Immature natural killer cell (primary cell): Measurements from ENCODE around the gene SDHA. TPM values are rescaled to one million over a fixed set of nuclear protein-coding genes. Genes with fewer than 3 reads are reported as not detected.
"Not testable (repeated sequence)": the region's sequence is repeated elsewhere in the genome, so short reads cannot be mapped to it uniquely, and the experiment has no call there.

Source experiments
- DNase-seq, 3 donors: peaks; one replicate each; pipeline ENCODE4 v3.0.0; 2022; ENCODE audit warnings: mixed read lengths in 1 of 3
- H3K27ac Mint-ChIP-seq, 6 donors: one replicate each; pipeline ENCODE4 v1.8.0; 2020; ENCODE audit warnings: mixed read lengths in 6 of 6, mild to moderate bottlenecking in 5 of 6, inconsistent platforms in 4 of 6, moderate library complexity in 3 of 6
- H3K27me3 Mint-ChIP-seq, 3 donors: one replicate each; pipeline ENCODE4 v1.8.0; 2020 to 2021; ENCODE audit warnings: low read depth in 3 of 3, mild to moderate bottlenecking in 3 of 3, mixed read lengths in 3 of 3, moderate library complexity in 3 of 3, inconsistent platforms in 1 of 3
- H3K36me3 Mint-ChIP-seq, 3 donors: one replicate each; pipeline ENCODE4 v1.8.0; 2020; ENCODE audit warnings: mixed read lengths in 3 of 3, inconsistent platforms in 2 of 3, mild to moderate bottlenecking in 2 of 3
- H3K4me1 Mint-ChIP-seq, 2 donors: one replicate each; pipeline ENCODE4 v1.8.0; 2020; ENCODE audit warnings: inconsistent platforms in 2 of 2, mild to moderate bottlenecking in 2 of 2, mixed read lengths in 2 of 2, moderate library complexity in 1 of 2
- H3K4me3 Mint-ChIP-seq, 5 donors: one replicate each; pipeline ENCODE4 v1.8.0; 2020; ENCODE audit warnings: mild to moderate bottlenecking in 5 of 5, mixed read lengths in 5 of 5, inconsistent platforms in 3 of 5, moderate library complexity in 3 of 5
- H3K9me3 Mint-ChIP-seq, 6 donors: one replicate each; pipeline ENCODE4 v1.8.0; 2020; ENCODE audit warnings: mild to moderate bottlenecking in 6 of 6, mixed read lengths in 6 of 6, inconsistent platforms in 4 of 6, moderate library complexity in 3 of 6
- polyA plus RNA-seq, 3 donors: library from polyadenylated mRNA; unstranded; fragments of 300-500 nt; fragmentation: Illumina TruSeq; gene quantifications; one replicate each; pipeline ENCODE4 v1.2.3, GENCODE V29; 2021

SDHA gene
- polyA plus RNA-seq, 3 donors from 2014 or later: 140 to 224 (median 208) TPM

DNA sequence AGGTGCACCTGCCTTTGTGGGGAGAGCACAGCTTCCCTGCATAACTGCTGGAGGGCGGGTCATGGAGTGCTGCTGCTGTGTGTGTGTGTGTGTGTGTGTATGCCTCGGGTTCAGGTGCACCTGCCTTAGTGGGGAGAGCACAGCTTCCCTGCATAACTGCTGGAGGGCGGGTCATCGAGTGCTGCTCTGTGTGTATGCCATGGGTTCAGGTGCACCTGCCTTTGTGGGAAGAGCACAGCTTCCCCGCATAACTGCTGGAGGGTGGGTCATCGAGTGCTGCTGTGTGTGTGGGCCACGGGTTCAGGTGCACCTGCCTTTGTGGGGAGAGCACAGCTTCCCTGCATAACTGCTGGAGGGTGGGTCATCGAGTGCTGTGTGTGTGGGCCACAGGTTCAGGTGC, 84.3 kb downstream of the SDHA start:
- H3K27ac Mint-ChIP-seq, H3K27me3 Mint-ChIP-seq, H3K4me3 Mint-ChIP-seq, DNase-seq, H3K9me3 Mint-ChIP-seq, H3K36me3 Mint-ChIP-seq: not testable (repeated sequence)
- peaks cover 23 to 34% of the 10 kb centered on the region in 2 donors for H3K4me1 Mint-ChIP-seq

DNA sequence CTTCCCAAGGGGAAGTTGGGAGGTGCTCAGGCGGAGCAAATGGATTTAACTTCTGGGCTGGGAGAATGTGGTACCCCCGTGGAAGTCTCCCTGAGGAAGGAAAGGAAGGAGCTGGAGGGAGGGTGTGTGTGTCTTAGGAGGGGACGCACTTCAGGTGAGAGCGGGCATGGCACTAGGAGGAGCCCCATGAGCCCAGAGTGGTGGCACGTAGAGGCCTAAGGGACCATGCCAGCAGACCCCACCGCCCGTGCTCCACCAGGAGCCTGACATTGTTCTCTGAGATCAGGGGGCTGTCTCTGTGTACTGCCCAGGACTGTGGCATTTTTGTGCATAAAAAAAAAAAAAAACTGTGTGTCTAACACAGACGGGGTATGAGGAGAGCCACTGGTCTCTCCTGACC, 84.8 kb downstream of the SDHA start:
- Mint-ChIP-seq H3K4me3 (no peak overlapping the region), H3K9me3 (no peaks in the 10 kb centered on the region), H3K4me1 (peaks cover 17 to 29% of the 10 kb centered on the region in 2 donors), H3K27ac (no peak overlapping the region), H3K36me3 (peaks cover 0 to 9% (median 0%) of the 10 kb centered on the region in 3 donors), H3K27me3 (no peaks in the 10 kb centered on the region)
- no peak for DNase-seq

DNA sequence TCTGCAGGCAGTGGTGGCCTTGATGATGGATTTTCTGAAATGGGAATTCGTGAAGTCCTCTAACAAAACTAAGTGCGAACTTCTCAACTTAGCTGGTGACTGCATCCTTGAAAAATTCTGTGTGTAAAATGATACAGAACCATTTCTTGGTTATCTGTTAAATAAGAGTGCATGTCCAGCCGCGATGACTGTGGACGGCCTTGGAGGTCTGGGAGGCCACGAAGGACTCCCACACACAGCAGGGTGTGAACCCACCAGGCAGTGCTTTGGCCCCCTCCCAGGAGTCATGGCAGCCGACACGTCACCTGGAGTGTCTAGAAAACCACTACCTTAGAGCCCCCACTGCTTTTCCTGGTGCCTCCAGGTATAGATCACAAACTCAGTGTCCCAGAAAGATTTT, 85.6 kb downstream of the SDHA start:
- not testable (repeated sequence) for H3K9me3 Mint-ChIP-seq, H3K36me3 Mint-ChIP-seq, DNase-seq, H3K4me3 Mint-ChIP-seq, H3K27me3 Mint-ChIP-seq, H3K27ac Mint-ChIP-seq
- H3K4me1 Mint-ChIP-seq: peaks cover 16 to 28% of the 10 kb centered on the region in 2 donors

DNA sequence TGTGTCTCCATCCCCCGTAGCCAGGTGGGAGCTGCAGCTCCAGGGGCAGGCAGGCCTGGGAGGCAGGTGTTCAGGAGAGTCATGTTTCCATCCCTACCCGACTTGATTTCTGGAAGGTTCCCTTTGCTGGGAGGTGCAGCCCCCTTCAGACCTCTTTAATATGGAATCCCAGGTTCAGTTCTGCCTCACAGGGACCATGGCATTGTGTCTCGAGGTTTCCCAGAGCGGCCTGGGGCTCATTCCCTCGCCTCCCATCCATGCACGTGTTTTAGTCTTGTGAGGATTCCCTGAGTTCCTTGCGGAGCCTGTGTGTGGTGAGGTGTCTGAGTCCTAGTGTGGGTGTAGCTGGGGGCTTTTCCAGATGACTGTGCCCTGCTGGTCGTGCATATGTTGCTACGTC, 86.9 kb downstream of the SDHA start:
- Mint-ChIP-seq H3K27me3 (no peaks in the 10 kb centered on the region), H3K4me1 (peaks cover 15 to 28% of the 10 kb centered on the region in 2 donors), H3K4me3 (no peak overlapping the region), H3K27ac (no peak overlapping the region), H3K36me3 (peaks cover 0 to 9% (median 0%) of the 10 kb centered on the region in 3 donors), H3K9me3 (no peaks in the 10 kb centered on the region)
- DNase-seq: no peak

DNA sequence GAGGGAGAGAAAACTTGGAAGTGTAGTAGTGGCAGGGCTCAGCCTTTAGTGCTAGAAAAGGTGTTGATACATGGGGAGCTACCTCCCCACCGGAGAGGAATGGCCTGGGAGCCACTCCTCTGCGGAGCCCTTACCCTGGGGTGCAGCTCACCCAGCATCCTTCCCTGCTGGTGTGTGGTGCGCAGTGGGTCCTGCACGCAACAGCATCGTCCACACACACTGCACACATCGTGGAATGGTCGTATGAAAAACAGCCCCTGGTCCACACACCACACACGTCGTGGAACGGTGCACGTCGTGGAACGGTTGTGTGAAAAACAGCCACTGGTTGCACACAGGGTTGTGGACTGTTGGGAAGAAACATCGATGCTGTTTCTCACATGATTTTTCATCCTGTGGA, 87.3 kb downstream of the SDHA start:
- H3K27me3 Mint-ChIP-seq: no peaks in the 10 kb centered on the region
- H3K27ac Mint-ChIP-seq: no peak overlapping the region
- peaks cover 15 to 28% of the 10 kb centered on the region in 2 donors for H3K4me1 Mint-ChIP-seq
- no peak overlapping the region for H3K4me3 Mint-ChIP-seq
- H3K36me3 Mint-ChIP-seq: peaks cover 0 to 9% (median 0%) of the 10 kb centered on the region in 3 donors
- H3K9me3 Mint-ChIP-seq: no peaks in the 10 kb centered on the region
- DNase-seq: no peak

DNA sequence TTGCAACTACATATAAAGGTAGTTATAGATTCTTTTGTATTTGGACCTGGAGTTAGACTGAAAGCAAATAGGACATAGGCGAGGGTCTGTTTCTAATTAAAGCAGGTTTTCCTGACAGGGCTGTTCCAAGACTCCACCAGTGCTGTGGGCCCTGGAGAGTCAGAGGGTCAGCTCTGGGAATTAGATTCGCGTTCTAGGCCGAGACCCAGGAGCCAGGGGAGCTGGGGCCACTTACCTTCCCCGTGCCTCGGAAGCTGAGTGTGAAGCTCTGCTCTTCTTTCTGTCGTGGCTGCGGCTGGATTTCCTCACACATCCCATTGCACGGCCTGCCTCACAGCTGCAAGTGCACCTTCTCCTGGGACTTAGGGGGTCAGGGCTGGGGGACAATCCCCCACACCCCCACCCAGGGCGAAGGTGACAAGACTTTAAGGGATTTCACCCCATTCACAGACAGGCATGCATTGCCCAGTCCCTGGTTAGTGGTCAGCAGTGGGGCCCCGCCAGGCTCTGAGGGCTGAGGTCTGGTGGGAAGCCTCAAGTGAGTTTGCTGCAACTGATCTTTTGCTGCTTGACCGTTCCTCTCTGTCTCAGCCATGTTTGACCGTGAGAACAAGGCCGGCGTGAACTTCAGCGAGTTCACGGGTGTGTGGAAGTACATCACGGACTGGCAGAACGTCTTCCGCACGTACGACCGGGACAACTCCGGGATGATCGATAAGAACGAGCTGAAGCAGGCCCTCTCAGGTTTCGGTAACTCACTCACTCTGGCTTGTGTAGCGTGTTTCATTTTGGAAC, 88.1 kb downstream of the SDHA start:
- no peaks in the 10 kb centered on the region for H3K9me3 Mint-ChIP-seq
- DNase-seq: no peak
- H3K36me3 Mint-ChIP-seq: peaks cover 0 to 9% (median 0%) of the 10 kb centered on the region in 3 donors
- H3K4me3 Mint-ChIP-seq: no peak overlapping the region
- no peak overlapping the region for H3K27ac Mint-ChIP-seq
- H3K4me1 Mint-ChIP-seq: peaks cover 10 to 27% of the 10 kb centered on the region in 2 donors
- H3K27me3 Mint-ChIP-seq: no peaks in the 10 kb centered on the region

Other genes starting within 250 kb of the SDHA start
- not detected for gene PLEKHG4B, start 126.2 kb upstream of the SDHA start, polyA plus RNA-seq
- not detected for gene LRRC14B, start 26.8 kb upstream of the SDHA start, polyA plus RNA-seq
- gene CCDC127, start 167 bp upstream of the SDHA start, polyA plus RNA-seq: 1 to 10 TPM; 2.4 to 3.8 (median 3.6) TPM
- 100 to 1,000 TPM; 209 to 392 (median 236) TPM for gene PDCD6, start 53.3 kb downstream of the SDHA start, polyA plus RNA-seq
- gene AHRR, start 103.4 kb downstream of the SDHA start, polyA plus RNA-seq: under 1 TPM in 1 of 3 donors, not detected in 2; 0.16 TPM
- gene EXOC3, start 224.9 kb downstream of the SDHA start, polyA plus RNA-seq: 10 to 100 TPM; 22.6 to 43.9 (median 34.0) TPM